RWPE1 (cell line): ENCODE results near the gene TADA3.

ENCODE experiments used
- CTCF ChIA-PET: fragments of 350-600 bp; sonication (Branson Sonifier 250); formaldehyde crosslinking; extraction: SDS; loops from one replicate; lab custom pipeline; 2021; lab: Yijun Ruan, JAX
- POLR2A ChIA-PET: fragments of 400-600 bp; formaldehyde crosslinking; extraction: SDS; loops from one replicate; lab custom pipeline; 2020; ENCODE audit warnings: antibody characterized with exemption; ENCODE audit not compliant: low non-redundant PET; lab: Yijun Ruan, JAX
- DNase-seq: peaks from one replicate; pipeline ENCODE4 v3.0.0; 2012; ENCODE audit warnings: low spot score
- H3K27ac ChIP-seq: fragments of 450-650 bp; 2 replicates; pipeline ENCODE4 v1.5.1; 2017
- TF ChIP-seq, protein P1 (sequence below): fragments of 450-650 bp; conservative IDR thresholded peaks from 2 replicates; pipeline ENCODE4 v1.5.1; 2017; ENCODE audit warnings: low read depth, mild to moderate bottlenecking

Gene TADA3

DNA sequence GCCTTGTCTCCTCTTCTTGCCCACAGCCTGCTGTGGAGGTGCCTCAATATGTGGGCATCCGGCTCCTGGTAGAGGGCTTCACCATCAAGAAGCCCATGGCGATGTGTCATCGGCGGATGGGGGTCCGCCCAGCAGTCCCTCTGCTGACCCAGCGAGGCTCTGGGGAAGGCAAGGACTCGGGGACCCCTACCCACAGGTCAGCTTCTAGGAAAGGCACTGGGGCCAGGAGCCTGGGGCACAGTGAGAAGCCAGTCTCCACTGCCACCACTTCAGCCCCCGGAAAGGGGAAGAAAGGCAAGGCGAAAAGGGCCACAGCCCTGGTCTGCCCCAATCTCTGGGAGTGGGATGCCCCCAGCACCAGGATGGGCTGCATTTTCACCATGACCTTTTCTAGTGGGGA lies 40.8 kb upstream of the TADA3 start:
- TF ChIP-seq, protein P1, sequence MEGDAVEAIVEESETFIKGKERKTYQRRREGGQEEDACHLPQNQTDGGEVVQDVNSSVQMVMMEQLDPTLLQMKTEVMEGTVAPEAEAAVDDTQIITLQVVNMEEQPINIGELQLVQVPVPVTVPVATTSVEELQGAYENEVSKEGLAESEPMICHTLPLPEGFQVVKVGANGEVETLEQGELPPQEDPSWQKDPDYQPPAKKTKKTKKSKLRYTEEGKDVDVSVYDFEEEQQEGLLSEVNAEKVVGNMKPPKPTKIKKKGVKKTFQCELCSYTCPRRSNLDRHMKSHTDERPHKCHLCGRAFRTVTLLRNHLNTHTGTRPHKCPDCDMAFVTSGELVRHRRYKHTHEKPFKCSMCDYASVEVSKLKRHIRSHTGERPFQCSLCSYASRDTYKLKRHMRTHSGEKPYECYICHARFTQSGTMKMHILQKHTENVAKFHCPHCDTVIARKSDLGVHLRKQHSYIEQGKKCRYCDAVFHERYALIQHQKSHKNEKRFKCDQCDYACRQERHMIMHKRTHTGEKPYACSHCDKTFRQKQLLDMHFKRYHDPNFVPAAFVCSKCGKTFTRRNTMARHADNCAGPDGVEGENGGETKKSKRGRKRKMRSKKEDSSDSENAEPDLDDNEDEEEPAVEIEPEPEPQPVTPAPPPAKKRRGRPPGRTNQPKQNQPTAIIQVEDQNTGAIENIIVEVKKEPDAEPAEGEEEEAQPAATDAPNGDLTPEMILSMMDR: no peak
- POLR2A ChIA-PET: no interaction called here

DNA sequence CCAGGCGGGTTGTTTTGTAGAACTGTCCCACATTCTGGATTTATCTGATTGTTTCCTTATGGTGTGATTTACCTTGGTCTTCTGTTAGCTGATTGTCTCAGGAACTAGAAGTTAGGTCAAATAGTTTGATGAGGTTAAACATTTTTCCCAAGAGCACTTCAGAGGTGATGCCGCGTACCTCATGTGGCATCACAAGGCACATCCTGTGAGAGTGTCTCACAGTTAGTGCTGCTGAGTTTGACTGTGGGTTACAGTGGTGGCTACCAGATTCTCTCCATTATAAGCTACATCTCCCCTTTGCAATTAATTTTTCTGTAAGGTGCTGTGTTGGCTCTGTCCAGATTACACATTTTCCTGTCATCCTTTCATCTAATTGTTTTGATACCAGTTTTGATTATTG lies 39.0 kb upstream of the TADA3 start:
- POLR2A ChIA-PET: no interaction called here
- CTCF ChIA-PET: interaction anchor here (0.6 kb wide), 1 partner anchor 116 kb away, joined by 3 read pairs; no protein-coding TSS in a partner anchor

More for the DNA sequence above, 40.8 kb upstream of the TADA3 start:
- CTCF ChIA-PET: no interaction called here
- no peak overlapping the region for H3K27ac ChIP-seq
- DNase-seq: no peak

DNA sequence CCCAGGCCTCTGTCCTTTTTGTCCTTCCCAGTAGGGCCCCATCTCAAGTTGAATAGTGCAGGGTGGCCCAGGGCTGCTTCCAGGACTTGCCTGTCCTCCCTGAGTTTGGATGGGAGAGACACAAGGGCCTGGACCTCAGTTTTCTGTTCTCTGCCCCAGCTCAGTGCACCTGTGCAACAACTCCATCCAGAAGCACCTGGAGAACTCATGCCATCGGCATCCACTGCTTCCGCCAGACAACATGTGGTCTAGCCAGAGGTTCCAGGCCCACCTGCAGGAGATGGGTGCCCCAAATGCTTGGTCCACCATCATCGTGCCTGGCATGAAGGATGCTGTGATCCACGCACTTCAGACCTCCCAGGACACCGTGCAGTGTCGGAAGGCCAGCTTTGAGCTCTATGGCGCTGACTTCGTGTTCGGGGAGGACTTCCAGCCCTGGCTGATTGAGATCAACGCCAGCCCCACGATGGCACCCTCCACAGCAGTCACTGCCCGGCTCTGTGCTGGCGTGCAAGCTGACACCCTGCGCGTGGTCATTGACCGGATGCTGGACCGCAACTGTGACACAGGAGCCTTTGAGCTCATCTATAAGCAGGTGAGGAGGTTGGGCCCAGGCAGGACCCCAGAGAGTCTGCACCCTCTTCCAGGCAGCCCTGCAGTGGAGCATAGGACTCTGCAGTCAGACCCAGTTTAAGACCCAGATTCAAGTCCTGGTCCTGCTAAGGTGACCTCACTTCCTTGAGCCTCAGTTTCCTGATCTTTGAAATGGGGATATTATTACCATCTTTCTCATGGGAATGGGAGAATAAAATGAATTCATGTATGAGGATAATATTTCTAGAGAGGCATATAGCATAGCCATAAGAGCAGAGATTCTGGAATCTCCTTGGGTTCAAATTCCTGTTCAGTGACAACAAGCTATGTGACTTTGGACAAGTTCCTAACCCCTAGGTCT lies 36.8 kb upstream of the TADA3 start:
- ChIA-PET CTCF (interaction anchor here (0.9 kb wide), 1 partner anchor 117 kb away, joined by 4 read pairs; no protein-coding TSS in a partner anchor), POLR2A (no interaction called here)
- no peak overlapping the region for H3K27ac ChIP-seq
- TF ChIP-seq, protein P1: no peak
- DNase-seq: no peak

More for the DNA sequence above, 39.0 kb upstream of the TADA3 start:
- no peak overlapping the region for H3K27ac ChIP-seq
- TF ChIP-seq, protein P1: no peak
- DNase-seq: no peak

DNA sequence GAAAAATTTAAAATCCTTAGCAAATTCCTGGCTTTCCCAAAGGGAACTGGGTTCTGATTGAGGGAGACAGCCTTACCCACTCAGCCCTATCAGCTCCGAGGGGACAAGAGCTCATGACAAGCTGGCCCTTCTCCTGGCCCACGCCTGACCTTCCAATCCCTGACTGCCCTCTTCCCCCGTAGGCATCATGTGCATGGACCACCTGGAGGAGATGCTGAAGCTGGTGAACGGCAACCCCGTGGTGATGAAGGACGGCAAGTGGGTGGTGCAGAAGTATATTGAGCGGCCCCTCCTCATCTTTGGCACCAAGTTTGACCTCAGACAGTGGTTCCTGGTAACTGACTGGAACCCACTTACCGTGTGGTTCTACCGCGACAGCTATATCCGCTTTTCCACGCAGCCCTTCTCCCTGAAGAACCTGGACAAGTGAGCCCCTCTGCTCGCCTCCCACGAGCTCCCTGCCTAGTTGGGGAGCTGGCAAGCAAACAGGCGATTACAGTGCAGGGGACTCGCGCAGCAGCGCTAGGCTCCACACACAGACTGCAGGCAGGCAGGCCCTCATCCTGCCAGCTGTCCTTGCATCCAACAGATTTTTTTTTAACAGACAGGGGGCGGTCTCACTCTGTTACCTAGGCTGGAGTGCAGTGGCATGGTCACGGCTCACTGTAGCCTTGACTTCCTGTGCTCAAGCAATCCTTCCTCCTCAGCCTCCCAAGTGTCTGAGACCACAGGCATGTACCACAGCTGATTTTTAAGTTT lies 34.7 kb upstream of the TADA3 start:
- no peak for DNase-seq
- ChIA-PET POLR2A (no interaction called here), CTCF (interaction anchor here (0.8 to 0.9 kb wide), 2 partner anchors 108 to 119 kb away, joined by 3 read pairs; no protein-coding TSS in a partner anchor)
- TF ChIP-seq, protein P1: no peak
- H3K27ac ChIP-seq: no peak overlapping the region; the same call in 1 of the 2 replicates

DNA sequence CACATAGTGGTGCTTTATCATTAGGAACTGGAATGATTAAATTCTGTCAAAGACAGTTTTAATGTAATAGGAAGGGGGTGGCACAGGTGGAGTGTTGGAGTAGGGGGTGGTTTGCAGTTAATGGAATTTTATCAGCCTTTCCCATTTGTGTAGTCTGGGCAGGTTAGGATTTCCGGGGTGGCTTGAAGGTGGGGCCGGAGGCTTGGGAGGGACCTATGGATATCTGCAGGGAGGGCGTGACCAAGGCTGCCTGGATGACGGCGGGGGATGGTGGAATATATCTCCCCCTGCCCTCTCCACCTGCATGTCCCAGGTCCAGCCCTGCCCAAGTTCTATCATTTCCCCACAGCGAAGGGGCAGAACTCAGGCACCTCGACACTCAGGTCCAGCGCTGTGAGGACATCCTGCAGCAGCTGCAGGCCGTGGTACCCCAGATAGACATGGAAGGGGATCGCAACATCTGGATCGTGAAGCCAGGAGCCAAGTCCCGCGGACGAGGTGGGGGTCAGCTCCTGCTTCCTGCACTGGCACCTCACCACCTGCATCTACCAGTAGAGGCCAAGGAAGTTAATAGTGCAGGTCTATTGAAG lies 33.3 kb upstream of the TADA3 start:
- ChIA-PET POLR2A (no interaction called here), CTCF (no interaction called here)
- no peak for DNase-seq
- TF ChIP-seq, protein P1: no peak
- no peak overlapping the region for H3K27ac ChIP-seq

DNA sequence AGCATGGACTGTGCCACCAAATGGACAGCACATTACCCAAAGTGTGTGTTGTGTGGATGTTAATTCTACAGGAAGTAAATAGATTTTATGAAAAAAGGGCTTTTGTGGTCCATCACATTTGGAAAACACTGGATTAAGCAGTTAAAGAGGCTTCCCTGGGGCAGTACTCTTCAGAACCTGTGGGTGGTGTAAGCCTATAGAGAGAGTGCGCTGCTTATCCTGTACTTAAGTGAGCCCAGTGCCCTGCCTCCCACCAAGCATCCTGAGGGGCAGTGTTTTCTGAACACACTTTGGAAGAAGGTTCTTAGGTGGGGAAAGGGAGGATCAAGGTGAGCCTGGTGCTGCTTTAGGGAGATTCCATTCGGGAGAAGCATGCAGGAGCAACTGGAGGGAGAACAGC lies 28.7 kb upstream of the TADA3 start:
- DNase-seq: no peak
- TF ChIP-seq, protein P1: peak; percentile 41
- POLR2A ChIA-PET: no interaction called here
- CTCF ChIA-PET: no interaction called here
- no peak overlapping the region for H3K27ac ChIP-seq
